Measurements from ENCODE around the gene PAPPA2.

GRCh38 chr1:176499671-176500070 lies 36.7 kb downstream of the PAPPA2 start:
- no peak for TF ChIP-seq CTCF (IDR thresholded peaks at IDR 0.05; ENCODE audit: low read length)
- TF ChIP-seq EZH2 (IDR thresholded peaks at IDR 0.05; ENCODE audit: borderline replicate concordance, low read length), result no peak
